ENCODE results near the gene SUSD3.
"Not testable (repeated sequence)": the region's sequence is repeated elsewhere in the genome, so short reads cannot be mapped to it uniquely, and the experiment has no call there.

Gene SUSD3

DNA sequence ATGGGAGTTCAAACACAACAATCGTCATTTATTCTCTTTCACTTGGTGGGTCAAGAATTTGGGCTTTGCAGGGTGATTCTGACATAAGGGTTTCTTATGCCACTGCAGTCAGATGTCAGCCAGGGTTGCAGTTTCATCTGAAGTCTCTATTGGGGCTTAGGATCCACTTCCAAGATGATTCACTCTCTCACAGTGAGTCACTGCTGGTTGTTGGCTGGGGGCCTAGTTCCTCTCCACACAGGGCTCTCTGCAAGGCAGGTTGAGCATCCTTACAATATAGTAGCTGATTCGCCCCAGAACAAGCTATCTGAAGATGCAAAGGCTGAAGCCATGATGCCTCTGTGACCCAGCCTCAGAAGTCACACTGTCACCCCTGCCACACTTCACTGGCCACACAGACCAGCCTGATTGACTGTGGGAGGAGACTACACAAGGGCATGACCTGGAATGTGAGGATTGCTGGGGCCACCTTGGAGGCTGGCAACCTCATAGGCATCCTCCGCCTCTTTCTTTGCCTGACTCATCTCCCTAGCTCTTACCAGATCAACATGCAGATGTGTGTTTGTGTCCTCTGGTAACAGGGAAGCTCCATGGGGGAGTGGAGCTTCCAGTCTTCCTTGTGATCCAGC, 33.1 kb downstream of the SUSD3 start:
- peak in 1 of 2 donors; percentile 79 for DNase-seq (ENCODE audit: extremely low read depth in 1 of 2, low read depth in 1 of 2)

- DNase-seq (ENCODE audit: extremely low read depth in 1 of 2, low read depth in 1 of 2), result no peak
These were observed 33.9 kb downstream of the SUSD3 start for GRCh38 chr9:93092251-93092991.

GRCh38 chr9:93093127-93093876, 34.8 kb downstream of the SUSD3 start:
- no peak for DNase-seq (ENCODE audit: extremely low read depth in 1 of 2, low read depth in 1 of 2)

DNA sequence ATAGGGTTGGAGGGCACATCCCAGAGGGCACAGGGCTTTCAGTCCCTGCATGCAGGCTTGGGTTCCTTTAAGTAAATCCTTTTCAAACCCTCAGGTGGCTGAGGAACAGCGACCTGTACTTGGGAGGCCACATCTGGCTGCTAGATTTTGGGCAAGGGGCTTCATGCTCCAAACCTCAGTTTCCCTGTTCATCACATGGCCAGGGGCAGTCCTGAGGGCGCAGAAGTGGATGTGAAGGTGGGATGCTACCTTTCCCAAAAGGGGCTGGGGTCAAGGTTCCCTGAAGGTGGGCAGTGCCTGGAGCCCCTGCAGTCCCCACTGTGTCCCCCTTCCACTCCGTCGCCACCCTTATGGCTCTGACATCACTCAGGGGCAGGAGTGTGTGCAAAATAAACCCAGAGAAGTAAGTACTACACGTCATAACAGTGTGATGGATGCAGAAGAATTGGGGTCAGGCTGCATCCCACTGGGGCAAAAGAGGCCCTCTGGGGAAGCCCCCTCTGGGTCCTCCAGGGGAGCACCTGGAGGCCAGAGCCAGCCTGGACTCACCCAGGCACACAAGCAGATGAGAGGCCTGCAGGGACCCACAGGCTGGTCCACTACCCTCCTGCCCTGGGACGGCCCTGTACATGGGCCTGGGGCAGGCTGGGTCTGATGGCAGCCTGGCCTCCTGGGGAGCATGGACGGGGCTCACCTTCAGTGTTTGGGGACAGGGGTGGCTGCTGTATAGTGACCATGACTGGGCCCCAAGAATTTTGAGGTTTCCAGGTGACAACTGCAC, 35.6 kb downstream of the SUSD3 start:
- DNase-seq (ENCODE audit: extremely low read depth in 1 of 2, low read depth in 1 of 2), result no peak

- DNase-seq (ENCODE audit: extremely low read depth in 1 of 2, low read depth in 1 of 2), result no peak
These were observed 36.2 kb downstream of the SUSD3 start for GRCh38 chr9:93094658-93095204.

- peak; percentile 100 for DNase-seq (ENCODE audit: extremely low read depth in 1 of 2, low read depth in 1 of 2)
These were observed 37.0 kb downstream of the SUSD3 start for GRCh38 chr9:93095205-93096130.

GRCh38 chr9:93096131-93096802, 37.8 kb downstream of the SUSD3 start, which contains the start of gene CARD19:
Gene CARD19, plus strand, starts transcription at chr9:93096217. Its CDS starts 129 bp downstream, at chr9:93096346.
- DNase-seq (ENCODE audit: extremely low read depth in 1 of 2, low read depth in 1 of 2), result no peak

DNA sequence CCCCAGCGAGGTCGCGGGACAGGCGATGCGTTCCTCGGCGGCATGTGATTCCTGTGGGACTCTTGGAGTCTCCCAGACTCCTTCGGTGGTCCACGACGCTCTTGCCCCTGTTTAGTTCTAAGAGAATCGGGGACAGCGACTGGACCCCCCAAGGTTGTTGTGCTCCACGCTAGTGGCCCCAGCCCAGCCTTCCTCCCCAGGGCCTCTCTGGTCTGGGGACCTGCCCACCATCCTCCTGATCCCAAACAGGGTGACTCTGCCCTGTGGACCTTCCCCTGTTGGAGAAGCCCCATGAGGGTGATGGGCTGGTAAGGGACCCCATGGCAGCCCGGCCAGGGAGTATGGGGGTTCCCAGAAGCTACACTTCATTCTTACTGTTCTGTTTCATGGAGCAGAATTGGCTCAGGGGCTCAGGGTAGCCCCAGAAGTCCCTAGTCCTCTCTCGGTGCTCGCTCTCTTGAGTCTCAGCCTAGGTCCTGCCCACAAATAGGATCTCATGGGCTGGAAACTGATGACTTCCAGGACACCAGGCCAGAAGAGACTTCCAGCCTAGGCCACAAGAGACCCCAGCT, 38.4 kb downstream of the SUSD3 start:
- DNase-seq (ENCODE audit: extremely low read depth in 1 of 2, low read depth in 1 of 2), result no peak

GRCh38 chr9:93097511-93098201, 39.2 kb downstream of the SUSD3 start:
- no peak for DNase-seq (ENCODE audit: extremely low read depth in 1 of 2, low read depth in 1 of 2)

DNA sequence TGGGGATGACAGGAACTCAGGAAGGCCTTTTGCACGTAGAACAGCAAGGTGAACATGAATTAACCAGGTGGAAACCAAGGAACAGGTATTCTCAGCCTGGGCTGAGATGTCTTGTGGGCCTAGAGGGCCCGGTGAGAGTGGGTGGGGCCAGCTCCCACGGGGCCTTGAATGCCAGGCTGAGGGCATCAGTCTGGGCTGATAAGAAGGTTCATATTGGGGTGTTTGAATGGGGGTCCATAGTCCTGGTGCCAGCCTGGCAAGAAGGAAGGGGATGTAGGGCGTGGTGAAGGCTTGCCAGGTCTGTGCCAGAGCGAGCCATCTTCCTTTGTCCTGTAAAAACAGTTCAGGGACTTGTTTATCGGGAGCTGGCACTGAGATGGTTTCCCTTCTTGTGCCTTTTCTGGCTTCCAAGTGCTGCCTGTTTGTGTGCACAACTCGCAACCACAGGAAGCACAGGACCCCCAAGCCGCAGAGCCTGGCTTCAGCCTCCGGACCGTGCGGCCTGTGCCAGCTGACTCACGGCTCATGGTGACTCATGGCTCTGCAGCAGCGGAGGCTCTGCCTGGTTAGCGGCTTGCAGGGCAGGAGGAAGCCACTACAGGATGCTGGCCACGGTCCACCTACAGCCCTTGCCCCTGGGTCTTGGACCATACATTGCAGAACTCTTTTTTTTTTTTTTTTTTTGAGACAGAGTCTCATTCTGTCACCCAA, 39.9 kb downstream of the SUSD3 start:
- peak; percentile 66 to 71 for DNase-seq (ENCODE audit: extremely low read depth in 1 of 2, low read depth in 1 of 2)

GRCh38 chr9:93099551-93100275, 41.2 kb downstream of the SUSD3 start:
- DNase-seq (ENCODE audit: extremely low read depth in 1 of 2, low read depth in 1 of 2), result no peak

- no peak for DNase-seq (ENCODE audit: extremely low read depth in 1 of 2, low read depth in 1 of 2)
These were observed 41.8 kb downstream of the SUSD3 start for GRCh38 chr9:93100276-93100636.

GRCh38 chr9:93101086-93101485, 42.6 kb downstream of the SUSD3 start:
- DNase-seq (ENCODE audit: extremely low read depth in 1 of 2, low read depth in 1 of 2), result not testable (repeated sequence)

GRCh38 chr9:93105620-93106019, 47.1 kb downstream of the SUSD3 start:
- DNase-seq (ENCODE audit: extremely low read depth in 1 of 2, low read depth in 1 of 2), result no peak

- DNase-seq (ENCODE audit: extremely low read depth in 1 of 2, low read depth in 1 of 2), result no peak
These were observed 48.8 kb downstream of the SUSD3 start for GRCh38 chr9:93107151-93107824.

DNA sequence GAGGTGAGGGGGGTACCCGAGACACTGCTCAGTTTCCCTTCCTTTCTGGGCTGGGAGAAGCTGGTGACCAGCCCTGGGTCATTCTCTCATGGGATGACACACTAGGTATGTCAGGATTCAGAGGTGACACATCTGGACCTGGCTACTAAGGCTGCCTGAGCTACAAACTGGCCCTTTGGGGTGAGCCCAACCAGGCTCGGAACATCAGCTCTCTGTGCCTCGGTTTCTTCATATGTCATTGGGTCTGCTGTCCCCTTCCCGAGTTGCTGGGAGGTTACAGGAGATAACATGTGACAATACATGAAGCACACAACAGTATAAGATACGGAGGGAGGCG, 49.3 kb downstream of the SUSD3 start:
- no peak for DNase-seq (ENCODE audit: extremely low read depth in 1 of 2, low read depth in 1 of 2)

Measured in stimulated activated CD8-positive, alpha-beta memory T cell treated with anti-CD3 and anti-CD28 coated beads, Interleukin-7, amount 100 ng/mL, for 48 hours (primary cell).